Parathyroid adenoma (tissue), 2 donors: Measurements from ENCODE around the gene TRIM26.
"Not testable (repeated sequence)": the region's sequence is repeated elsewhere in the genome, so short reads cannot be mapped to it uniquely, and the experiment has no call there.

Source experiments
- H2AFZ ChIP-seq: fragments of 300-600 bp; sonication (generic); one replicate; pipeline ENCODE4 v1.7.0; 2017; ENCODE audit warnings: antibody characterized with exemption, mild to moderate bottlenecking
- H3K27ac ChIP-seq: fragments of 300-600 bp; sonication (generic); one replicate; pipeline ENCODE4 v1.7.0; 2017
- H3K27me3 ChIP-seq: fragments of 300-600 bp; sonication (generic); one replicate; pipeline ENCODE4 v1.7.0; 2017; ENCODE audit warnings: low read length; ENCODE audit not compliant: control insufficient read depth, insufficient read depth
- H3K36me3 ChIP-seq: fragments of 300-600 bp; sonication (generic); one replicate; pipeline ENCODE4 v1.7.0; 2017; ENCODE audit warnings: low read length; ENCODE audit not compliant: control insufficient read depth, insufficient read depth
- H3K4me1 ChIP-seq: fragments of 300-600 bp; sonication (generic); one replicate; pipeline ENCODE4 v1.7.0; 2017; ENCODE audit warnings: control low read depth
- H3K4me2 ChIP-seq: fragments of 300-600 bp; sonication (generic); one replicate; pipeline ENCODE4 v1.7.0; 2017; ENCODE audit warnings: low read length
- H3K4me3 ChIP-seq: fragments of 300-600 bp; sonication (generic); one replicate; pipeline ENCODE4 v1.7.0; 2017; ENCODE audit warnings: low read depth, low read length
- H3K79me2 ChIP-seq: fragments of 300-600 bp; sonication (generic); one replicate; pipeline ENCODE4 v1.7.0; 2017; ENCODE audit warnings: control low read depth
- H3K9ac ChIP-seq: fragments of 300-600 bp; sonication (generic); one replicate; pipeline ENCODE4 v1.7.0; 2017; ENCODE audit warnings: mild to moderate bottlenecking
- H3K9me3 ChIP-seq: fragments of 300-600 bp; sonication (generic); one replicate; pipeline ENCODE4 v1.7.0; 2017; ENCODE audit warnings: low read length; ENCODE audit not compliant: control insufficient read depth
- CTCF ChIP-seq: fragments of 300-600 bp; sonication (generic); IDR thresholded peaks from one replicate; pipeline ENCODE4 v1.7.0; 2017; ENCODE audit warnings: antibody characterized with exemption, mild to moderate bottlenecking
- donor health status: primary hyperparathyroidism.

The TRIM26 gene

GRCh38 chr6:30212865-30213666, at the start of gene TRIM26:
Gene TRIM26, minus strand, starts transcription at chr6:30213406. Its CDS starts 14,303 bp downstream, at chr6:30199103.
- peak within 1 kb of the TSS; percentile 62 for H3K9ac ChIP-seq
- H3K4me1 ChIP-seq = peaks cover 6% of the 10 kb centered on the region
- H3K4me3 ChIP-seq = peak within 1 kb of the TSS; percentile 97
- peaks cover 28% of the 10 kb centered on the region for H3K79me2 ChIP-seq
- H3K9me3 ChIP-seq = no peaks in the 10 kb centered on the region
- H3K36me3 ChIP-seq = no peaks in the 10 kb centered on the region
- H3K4me2 ChIP-seq = peak within 1 kb of the TSS; percentile 94
- peak within 1 kb of the TSS; percentile 96 for H2AFZ ChIP-seq
- no peak for TF ChIP-seq CTCF
- H3K27me3 ChIP-seq = no peaks in the 10 kb centered on the region
- peak within 1 kb of the TSS; percentile 91 for H3K27ac ChIP-seq

- peak; percentile 2 for TF ChIP-seq CTCF
- no peaks in the 10 kb centered on the region for H3K36me3 ChIP-seq
- H2AFZ ChIP-seq = peak overlapping the region; percentile 85
- no peak overlapping the region for H3K27ac ChIP-seq
- H3K4me2 ChIP-seq = peak overlapping the region; percentile 73
- no peaks in the 10 kb centered on the region for H3K4me1 ChIP-seq
- no peaks in the 10 kb centered on the region for H3K79me2 ChIP-seq
- no peaks in the 10 kb centered on the region for H3K9me3 ChIP-seq
- peak overlapping the region; percentile 91 for H3K4me3 ChIP-seq
- no peaks in the 10 kb centered on the region for H3K27me3 ChIP-seq
- peak overlapping the region; percentile 2 for H3K9ac ChIP-seq
Measured at GRCh38 chr6:30260036-30260504, 46.9 kb upstream of the TRIM26 start.

- peak overlapping the region; percentile 73 for H3K4me2 ChIP-seq
Measured at GRCh38 chr6:30259140-30260035, 46.2 kb upstream of the TRIM26 start.

GRCh38 chr6:30258204-30258603, 45.0 kb upstream of the TRIM26 start:
- Histone ChIP-seq H3K9me3 (no peaks in the 10 kb centered on the region), H3K27ac (no peak overlapping the region)
- TF ChIP-seq CTCF = no peak

More at GRCh38 chr6:30259140-30260035, 46.2 kb upstream of the TRIM26 start:
- no peaks in the 10 kb centered on the region for H3K36me3 ChIP-seq
- TF ChIP-seq CTCF = peak; percentile 38
- peak overlapping the region; percentile 45 for H3K27ac ChIP-seq
- H3K9ac ChIP-seq = peak overlapping the region; percentile 2
- H3K4me1 ChIP-seq = no peaks in the 10 kb centered on the region
- no peaks in the 10 kb centered on the region for H3K9me3 ChIP-seq
- peak overlapping the region; percentile 91 for H3K4me3 ChIP-seq
- no peaks in the 10 kb centered on the region for H3K27me3 ChIP-seq
- peak overlapping the region; percentile 85 for H2AFZ ChIP-seq
- no peaks in the 10 kb centered on the region for H3K79me2 ChIP-seq

GRCh38 chr6:30252417-30252816, 39.2 kb upstream of the TRIM26 start:
- H3K36me3 ChIP-seq, H3K4me2 ChIP-seq, H3K4me3 ChIP-seq, H3K9ac ChIP-seq, H3K4me1 ChIP-seq, H3K27me3 ChIP-seq, H2AFZ ChIP-seq, H3K9me3 ChIP-seq, H3K27ac ChIP-seq, H3K79me2 ChIP-seq: not testable (repeated sequence)

More at GRCh38 chr6:30258204-30258603, 45.0 kb upstream of the TRIM26 start:
- Histone ChIP-seq H2AFZ (no peak overlapping the region), H3K36me3 (no peaks in the 10 kb centered on the region), H3K4me2 (no peak overlapping the region), H3K27me3 (no peaks in the 10 kb centered on the region), H3K4me1 (no peaks in the 10 kb centered on the region), H3K79me2 (no peaks in the 10 kb centered on the region), H3K9ac (no peak overlapping the region), H3K4me3 (no peak overlapping the region)
